NCI-H446 (cell line): Measurements from ENCODE around the gene TSPAN12.

Source experiments
- DNase-seq, 2 experiments: peaks; one replicate each; lab custom pipeline; 2025; lab: John Stamatoyannopoulos, UW

Gene TSPAN12

GRCh38 chr7:120843109-120843508, 14.8 kb downstream of the TSPAN12 start:
- DNase-seq: peak in 1 of 2 experiments; percentile 76

- DNase-seq: peak in 1 of 2 experiments; percentile 49
Measured at GRCh38 chr7:120842121-120842621, 15.8 kb downstream of the TSPAN12 start.

- DNase-seq: no peak
Measured at GRCh38 chr7:120841608-120842007, 16.3 kb downstream of the TSPAN12 start.

GRCh38 chr7:120838281-120838682, 19.7 kb downstream of the TSPAN12 start:
- DNase-seq: no peak

- no peak for DNase-seq
Measured at GRCh38 chr7:120837599-120837998, 20.3 kb downstream of the TSPAN12 start.

GRCh38 chr7:120836556-120837115, 21.3 kb downstream of the TSPAN12 start:
- no peak for DNase-seq

GRCh38 chr7:120834726-120835125, 23.2 kb downstream of the TSPAN12 start:
- no peak for DNase-seq

- peak in 1 of 2 experiments; percentile 21 for DNase-seq
Measured at GRCh38 chr7:120833546-120833945, 24.4 kb downstream of the TSPAN12 start.

GRCh38 chr7:120832803-120833202, 25.1 kb downstream of the TSPAN12 start:
- no peak for DNase-seq

- no peak for DNase-seq
Measured at GRCh38 chr7:120831260-120831659, 26.7 kb downstream of the TSPAN12 start.

- DNase-seq: no peak
Measured at GRCh38 chr7:120829487-120829886, 28.5 kb downstream of the TSPAN12 start.

- DNase-seq: no peak
Measured at GRCh38 chr7:120828528-120828927, 29.4 kb downstream of the TSPAN12 start.

GRCh38 chr7:120827371-120828118, 30.4 kb downstream of the TSPAN12 start:
- DNase-seq: no peak

GRCh38 chr7:120825576-120825975, 32.4 kb downstream of the TSPAN12 start:
- DNase-seq: no peak

- DNase-seq: no peak
Measured at GRCh38 chr7:120825152-120825551, 32.8 kb downstream of the TSPAN12 start.

- DNase-seq: no peak
Measured at GRCh38 chr7:120819861-120820260, 38.1 kb downstream of the TSPAN12 start.

- no peak for DNase-seq
Measured at GRCh38 chr7:120817851-120818250, 40.1 kb downstream of the TSPAN12 start.

GRCh38 chr7:120814253-120814939, 43.5 kb downstream of the TSPAN12 start:
- DNase-seq: no peak

GRCh38 chr7:120813546-120814252, 44.2 kb downstream of the TSPAN12 start:
- no peak for DNase-seq

- DNase-seq: no peak
Measured at GRCh38 chr7:120813089-120813488, 44.9 kb downstream of the TSPAN12 start.

- no peak for DNase-seq
Measured at GRCh38 chr7:120809260-120809659, 48.7 kb downstream of the TSPAN12 start.

GRCh38 chr7:120807390-120807789, 50.6 kb downstream of the TSPAN12 start:
- no peak for DNase-seq
